Activated CD4-positive, alpha-beta T cell treated with anti-CD3 and anti-CD28 coated beads, Interleukin-2, Interleukin-4, amounts not matched to agents 100 ng/mL and 50 ng/mL, durations not matched to agents 16 hours and 8 hours (primary cell): ENCODE results near the gene S100A7A.
"Not testable (repeated sequence)": the region's sequence is repeated elsewhere in the genome, so short reads cannot be mapped to it uniquely, and the experiment has no call there.

Experiments
- DNase-seq: peaks from one replicate; pipeline ENCODE4 v3.0.0-alpha.2; 2020; ENCODE audit warnings: low spot score

Gene S100A7A

GRCh38 chr1:153395136-153395685, 21.1 kb upstream of the S100A7A start:
- DNase-seq, result no peak

DNA sequence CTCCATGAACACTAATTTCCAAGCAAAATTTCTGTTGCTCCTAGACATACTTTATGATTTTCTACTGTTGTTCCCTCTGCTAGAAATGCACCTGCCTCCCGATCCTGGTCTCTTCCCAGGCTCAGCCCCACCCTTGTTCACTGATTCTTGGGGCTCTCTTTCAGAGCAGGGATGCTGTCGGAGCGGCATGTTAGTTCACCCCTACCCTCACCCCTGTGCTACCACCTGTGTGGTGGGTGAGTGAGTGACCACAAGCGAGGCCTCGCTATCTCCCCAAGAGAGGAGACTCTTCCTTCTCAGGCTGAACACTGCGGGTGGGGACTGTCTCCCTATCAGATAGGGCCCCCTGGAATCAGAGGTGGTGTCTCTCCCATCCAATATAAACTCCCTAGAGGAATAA, 20.5 kb upstream of the S100A7A start:
- DNase-seq, result no peak

DNA sequence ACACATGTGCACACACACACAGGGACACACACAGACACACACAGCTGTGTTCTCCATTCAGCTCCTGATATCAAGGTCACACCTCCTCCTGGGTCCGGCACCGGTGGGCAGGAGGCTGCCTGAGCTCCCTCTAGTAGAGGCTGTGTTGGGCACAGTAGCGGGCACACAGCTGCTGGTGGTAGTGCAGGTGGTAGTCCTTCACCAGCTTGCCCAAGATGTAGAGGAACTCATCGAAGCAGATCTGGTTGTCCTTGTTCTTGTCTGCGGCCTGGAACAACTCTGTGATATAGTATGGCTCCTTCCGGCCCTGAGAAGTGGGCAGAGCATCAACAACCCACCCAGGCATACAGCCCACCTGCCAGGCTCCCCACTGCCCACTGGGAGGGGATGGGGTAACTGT, 19.9 kb upstream of the S100A7A start:
- no peak for DNase-seq

- DNase-seq, result no peak
Observed at GRCh38 chr1:153397051-153397923, 19.0 kb upstream of the S100A7A start.

DNA sequence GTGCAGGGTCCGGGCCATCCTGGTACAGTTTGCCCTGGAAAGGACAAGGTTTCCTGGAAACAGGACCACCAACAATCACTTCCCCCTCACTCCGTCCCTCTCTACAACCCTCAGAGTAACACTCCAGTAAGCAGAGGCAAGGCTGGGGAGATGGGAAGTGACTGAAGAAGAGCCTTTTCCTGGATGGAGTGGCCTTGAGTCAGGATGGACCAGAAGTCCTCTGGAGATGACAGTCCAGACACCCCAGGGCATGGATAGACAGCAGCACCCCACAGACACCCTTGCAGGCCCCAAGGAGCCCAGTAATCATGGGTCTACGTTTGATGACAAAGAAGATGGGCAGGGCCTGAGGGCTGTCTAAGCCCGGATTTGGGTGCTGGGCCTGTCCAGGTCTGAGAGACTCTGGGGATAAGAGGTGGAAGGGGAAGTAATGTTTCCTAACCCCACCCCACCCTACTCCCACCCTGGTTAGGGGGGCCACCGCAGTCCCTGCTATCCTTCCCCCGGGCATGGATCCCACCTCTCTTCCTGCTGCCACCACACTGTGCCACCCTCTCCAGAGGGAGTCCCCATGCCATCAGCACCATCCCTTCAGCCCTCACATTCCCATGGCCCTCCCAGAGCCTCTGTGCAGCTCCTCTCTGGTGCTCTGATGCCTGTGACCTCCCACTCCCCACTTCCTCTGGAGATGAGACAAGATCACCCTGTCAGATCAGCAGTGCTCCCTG, 18.2 kb upstream of the S100A7A start:
- no peak for DNase-seq

- DNase-seq, result no peak
Observed at GRCh38 chr1:153399401-153400055, 16.8 kb upstream of the S100A7A start.

DNA sequence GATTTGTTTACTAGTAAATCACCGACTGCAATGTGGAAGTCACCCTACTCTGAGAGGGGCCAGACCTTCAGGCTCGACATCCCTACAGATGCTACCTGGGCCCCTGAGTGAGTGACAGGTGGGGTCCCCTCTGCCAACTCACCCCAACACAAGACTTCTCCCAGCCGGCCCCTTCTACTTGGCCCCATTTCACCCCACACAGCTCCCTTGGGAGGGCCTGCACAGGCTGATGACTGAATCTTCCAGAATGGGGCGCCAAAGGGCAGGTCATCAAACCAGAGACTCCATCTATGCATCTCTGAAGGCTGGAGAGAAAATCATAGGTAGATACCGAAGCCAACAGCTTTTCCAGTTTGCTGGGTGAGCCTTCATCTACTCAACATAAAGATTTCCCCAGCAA, 16.1 kb upstream of the S100A7A start:
- no peak for DNase-seq

DNA sequence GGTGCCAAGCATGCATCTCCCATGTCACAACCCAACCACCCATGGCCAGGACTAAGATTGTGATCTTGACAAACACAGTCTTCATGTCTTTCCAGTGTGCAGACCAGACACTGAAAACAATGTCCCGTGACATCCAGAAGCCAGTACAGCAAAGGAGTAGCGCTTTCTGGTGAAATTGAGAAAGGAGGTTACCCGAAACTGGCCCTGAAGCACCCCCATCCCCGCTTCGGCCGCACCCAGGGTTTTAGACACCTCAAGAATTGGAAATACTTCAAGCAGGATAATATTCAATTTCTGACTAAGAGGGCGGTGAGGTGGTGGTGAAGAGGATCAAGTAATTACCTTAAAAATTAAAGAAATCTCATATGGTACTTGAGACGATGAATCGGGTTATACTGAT, 14.9 kb upstream of the S100A7A start:
- no peak for DNase-seq

DNA sequence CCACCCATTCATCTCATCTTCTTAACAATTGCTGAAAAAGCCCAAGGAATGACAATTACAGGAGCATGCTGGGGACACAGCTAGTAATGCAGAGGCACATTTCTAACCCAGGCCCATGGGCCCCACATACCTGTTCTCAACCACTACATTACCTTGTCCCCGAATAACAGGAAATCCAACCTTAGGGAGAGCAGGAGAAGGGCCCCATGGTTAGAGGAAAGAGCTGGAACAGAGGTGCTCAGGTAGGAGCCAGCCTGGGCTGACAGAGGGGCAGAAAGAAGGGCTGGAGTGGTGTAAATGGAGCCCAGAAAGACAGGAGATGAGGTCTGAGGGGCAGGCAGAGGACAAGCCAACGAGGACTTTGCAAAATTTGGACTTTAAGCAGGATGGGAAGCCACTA, 14.1 kb upstream of the S100A7A start:
- no peak for DNase-seq

DNA sequence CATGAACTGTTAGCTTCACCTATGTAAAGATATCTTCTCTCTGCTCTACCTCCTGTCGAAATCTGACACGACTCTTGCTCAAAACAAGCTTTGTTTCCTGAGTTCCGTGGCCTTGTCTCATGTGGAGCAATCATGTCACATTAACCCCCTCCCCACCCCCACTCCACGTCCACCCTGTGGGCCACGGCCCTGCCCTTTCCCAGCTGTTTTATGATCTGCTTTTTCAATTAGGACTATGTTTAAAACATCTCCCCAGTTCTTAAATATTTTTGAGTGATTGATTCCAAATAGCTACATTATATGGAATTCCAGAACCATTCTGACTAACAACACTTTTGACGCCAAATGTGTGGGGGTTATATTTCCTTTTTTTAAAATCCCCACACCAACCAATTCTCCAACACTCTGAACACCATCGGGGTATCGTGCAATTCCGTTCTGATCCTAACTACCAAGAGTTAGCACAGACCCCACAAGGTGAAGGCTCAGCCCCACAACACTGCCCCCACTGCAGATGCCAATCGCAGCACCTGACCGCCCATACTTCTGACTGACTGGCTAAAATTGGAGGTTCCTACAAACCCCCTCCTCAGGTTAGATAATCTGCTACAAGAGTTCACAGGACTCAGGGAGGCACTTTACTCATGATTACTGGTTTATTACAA, 12.8 kb upstream of the S100A7A start:
- no peak for DNase-seq

DNA sequence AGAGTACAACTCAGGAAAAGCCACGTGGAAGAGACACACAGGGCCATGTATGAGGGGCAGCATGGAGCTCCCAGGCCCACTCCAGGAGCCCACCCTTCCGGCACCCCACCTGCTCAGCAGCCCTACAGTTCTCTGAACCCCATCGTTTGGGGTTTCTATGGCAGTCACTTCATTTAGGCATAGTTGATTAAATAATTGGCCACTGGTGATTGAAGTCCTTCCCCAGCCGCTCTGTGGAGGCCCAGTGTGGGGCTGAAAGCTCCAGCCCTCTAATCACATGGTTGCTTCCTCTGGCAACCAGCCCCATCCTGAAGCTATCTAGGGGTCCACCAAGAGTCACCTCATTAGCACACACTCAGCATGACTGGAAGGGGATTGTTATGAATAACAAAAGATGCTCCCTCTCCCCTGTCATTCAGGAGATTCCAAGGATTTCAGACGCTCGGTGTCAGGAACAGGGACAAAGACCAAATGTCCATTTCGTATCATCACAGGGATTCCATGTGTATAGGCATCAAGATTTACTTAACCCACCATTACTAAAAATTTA, 12.2 kb upstream of the S100A7A start:
- no peak for DNase-seq

DNA sequence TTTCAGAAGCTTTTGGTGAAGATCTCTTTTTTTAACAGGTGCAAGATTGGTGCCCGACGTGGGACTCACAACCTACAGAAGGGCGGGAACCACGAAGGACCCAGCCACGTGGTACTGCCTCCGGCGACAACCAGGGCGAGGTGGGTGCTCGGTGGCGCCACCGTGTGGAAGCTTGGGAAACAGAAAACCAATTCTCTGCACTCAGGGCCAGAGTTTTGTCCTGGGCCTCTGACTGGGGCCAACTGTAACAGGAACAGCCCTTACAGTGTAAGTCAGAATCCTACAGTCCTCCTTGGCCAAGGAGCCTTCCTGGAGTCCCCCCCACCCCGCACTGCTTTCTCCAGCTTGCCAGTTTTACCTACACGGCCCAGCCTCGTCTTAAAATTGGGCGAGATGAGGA, 11.6 kb upstream of the S100A7A start:
- DNase-seq, result peak; percentile 46

DNA sequence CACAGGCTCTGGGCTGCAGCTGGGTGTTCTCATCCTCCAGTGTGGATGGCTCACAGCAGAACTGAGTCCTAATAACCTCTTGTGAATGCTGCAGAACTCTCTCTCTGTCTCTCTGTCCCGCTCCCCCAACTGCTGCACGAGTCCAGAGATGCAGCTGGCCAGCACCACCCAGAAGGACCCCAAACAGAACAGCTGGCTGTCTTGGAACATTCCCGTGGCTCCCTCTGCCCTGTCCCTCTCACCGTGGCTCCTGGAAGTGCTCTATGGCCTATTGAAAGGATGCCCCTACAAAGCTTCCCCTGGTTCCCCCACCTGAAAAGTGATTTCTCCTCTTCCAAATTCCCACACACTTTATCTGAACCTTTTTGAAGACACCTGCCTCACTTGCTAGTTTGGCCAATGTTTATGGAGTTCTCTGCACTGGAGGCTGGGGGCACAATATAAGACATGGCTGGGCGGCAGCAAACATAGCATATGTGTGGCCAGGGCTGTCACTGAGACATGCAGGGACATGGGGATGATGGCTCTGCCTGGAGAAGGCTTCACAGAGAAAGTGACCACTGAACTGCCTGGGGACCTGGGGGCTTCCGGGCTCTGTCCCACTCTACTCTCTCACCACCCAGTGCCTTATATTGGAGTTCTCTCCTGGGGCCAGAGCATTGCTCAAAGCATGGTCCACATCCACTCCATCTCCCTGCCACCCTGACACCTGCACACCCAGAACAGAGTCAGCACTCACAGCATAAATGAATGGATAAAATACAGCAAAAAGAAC, 10.3 kb upstream of the S100A7A start:
- DNase-seq, result not testable (repeated sequence)

- DNase-seq, result not testable (repeated sequence)
Observed at GRCh38 chr1:153407274-153407673, 9.0 kb upstream of the S100A7A start.

DNA sequence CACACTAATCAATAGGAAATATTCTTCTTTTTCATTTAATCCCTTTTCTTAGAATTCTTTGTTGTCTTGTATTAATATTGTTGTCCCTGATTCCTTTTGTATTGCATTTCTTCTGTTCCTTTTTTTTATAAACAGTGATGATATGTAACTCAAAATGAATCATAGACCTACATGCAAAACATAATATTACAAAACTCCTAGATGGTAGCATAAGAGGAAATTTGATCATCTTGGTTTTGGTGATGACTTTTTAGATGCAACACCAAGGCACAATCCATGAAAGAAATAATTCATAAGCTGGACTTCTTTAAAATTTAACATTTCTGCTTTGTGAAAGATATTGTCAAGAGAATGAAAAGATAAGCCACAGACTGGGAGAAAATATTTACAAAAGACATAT, 2.4 kb upstream of the S100A7A start:
- not testable (repeated sequence) for DNase-seq

- DNase-seq, result no peak
Observed at GRCh38 chr1:153417136-153417888, 992 bp downstream of the S100A7A start.

DNA sequence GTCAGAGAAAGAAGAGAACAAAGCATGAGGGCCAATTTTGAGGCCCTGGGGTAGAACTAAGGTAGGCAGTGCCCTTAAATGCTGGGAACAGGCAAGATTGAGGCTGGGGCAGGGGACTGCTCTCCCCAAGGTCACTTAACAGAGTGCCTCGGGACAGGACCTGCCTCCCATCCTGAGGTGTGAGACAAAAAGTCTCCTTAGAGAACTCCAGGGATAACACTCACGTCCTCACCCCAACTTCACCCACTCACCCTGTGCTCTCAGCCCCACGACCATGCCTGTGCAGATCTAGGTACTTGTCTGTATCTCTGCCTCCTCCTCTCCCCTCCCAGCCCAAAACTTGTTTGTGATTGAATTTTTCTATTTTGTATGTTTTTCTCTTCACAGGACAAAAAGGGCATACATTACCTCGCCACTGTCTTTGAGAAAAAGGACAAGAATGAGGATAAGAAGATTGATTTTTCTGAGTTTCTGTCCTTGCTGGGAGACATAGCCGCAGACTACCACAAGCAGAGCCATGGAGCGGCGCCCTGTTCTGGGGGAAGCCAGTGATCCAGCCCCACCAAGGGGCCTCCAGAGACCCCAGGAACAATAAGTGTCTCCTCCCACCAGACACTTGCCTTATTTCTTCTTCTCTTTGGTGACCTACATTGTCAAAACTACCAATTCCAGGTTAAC, 2.6 kb downstream of the S100A7A start:
- not testable (repeated sequence) for DNase-seq

GRCh38 chr1:153419436-153419793, 3.1 kb downstream of the S100A7A start:
- DNase-seq, result not testable (repeated sequence)

DNA sequence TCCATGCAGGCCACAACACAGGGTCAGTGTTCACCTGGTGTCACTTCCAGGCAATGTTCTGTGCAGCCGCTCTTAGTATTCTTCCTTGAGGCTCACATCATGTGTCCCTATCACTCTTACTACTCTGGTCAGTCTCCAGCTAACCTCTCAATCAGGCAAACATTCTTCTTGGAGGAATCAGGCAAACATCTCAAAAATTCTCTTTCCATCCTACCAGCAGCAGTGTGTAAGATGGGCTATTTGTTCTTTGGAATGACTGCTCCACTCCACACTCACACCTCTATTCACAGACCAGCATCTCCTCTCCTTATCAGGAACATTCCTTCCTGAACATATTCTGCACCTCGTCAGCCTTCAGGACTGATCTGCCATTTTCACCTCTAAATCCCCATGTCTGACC, 4.0 kb downstream of the S100A7A start:
- no peak for DNase-seq
